Measurements from ENCODE around the gene NTM. TPM values are rescaled to one million over a fixed set of nuclear protein-coding genes. Genes with fewer than 3 reads are reported as not detected.

NTM gene
- total and polyA plus RNA-seq, 2 donors (not counting 3 experiments of a cell fraction or from before 2014, with no cell fraction given): 1.00 to 1.1 TPM

DNA sequence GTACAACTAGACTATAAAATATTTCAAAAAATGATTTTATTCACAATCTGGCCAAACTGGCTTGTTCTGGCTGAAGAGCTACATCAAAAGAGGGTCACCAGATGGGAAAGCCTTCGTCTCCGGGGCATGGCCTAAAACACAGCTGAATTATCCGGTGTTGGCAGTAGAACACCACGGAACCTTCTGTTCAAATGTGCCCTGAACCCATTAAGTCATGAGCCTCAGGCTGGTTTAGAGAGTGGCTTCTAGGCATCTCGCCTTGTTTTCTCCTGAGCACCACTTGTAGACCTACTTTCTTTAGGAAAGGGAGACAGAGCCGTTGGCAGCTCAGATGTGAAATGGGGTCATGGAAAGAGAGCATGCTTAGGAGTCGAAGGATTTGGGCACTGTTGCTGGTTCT is 890.2 kb downstream of the NTM start:
- Histone ChIP-seq H4K20me1 (replicated peaks; ENCODE audit: control insufficient read depth, extremely low read depth, insufficient read depth, low read length) (no peaks in the 10 kb centered on the region), H3K36me3 (ENCODE audit: control insufficient read depth in 2 of 2, extremely low read depth in 1 of 2, insufficient read depth in 2 of 2, low read length in 2 of 2) (no peaks in the 10 kb centered on the region), H3K4me2 (ENCODE audit: insufficient read depth, low read length) (no peak overlapping the region), H3K4me3 (replicated peaks in 1 of 3; ENCODE audit: insufficient read depth in 1 of 3, low read depth in 1 of 3, low read length in 3 of 3) (no peak overlapping the region), H3K9me3 (replicated peaks; ENCODE audit: control insufficient read depth, insufficient read depth, low read length) (peaks cover 2% of the 10 kb centered on the region), H3K27ac (ENCODE audit: insufficient read depth, low read depth, low read length) (no peak overlapping the region), H2AFZ (ENCODE audit: low read depth, low read length) (no peak overlapping the region), H3K9me1 (replicated peaks; ENCODE audit: control insufficient read depth, extremely low read depth, insufficient read depth, low read length) (no peaks in the 10 kb centered on the region), H3K9ac (replicated peaks; ENCODE audit: extremely low read depth, insufficient read depth, low read length) (no peak overlapping the region), H3K4me1 (ENCODE audit: control insufficient read depth, extremely low read depth, insufficient read depth, low read length) (no peaks in the 10 kb centered on the region), H3K79me2 (ENCODE audit: control insufficient read depth, insufficient read depth, low read length) (no peaks in the 10 kb centered on the region), H3K27me3 (ENCODE audit: control insufficient read depth in 2 of 2, insufficient read depth in 2 of 2, low read length in 2 of 2) (no peaks in the 10 kb centered on the region)
- no peak for FAIRE-seq
- ChIA-PET POLR2A (no interaction called here), CTCF (no interaction called here)
- dilution Hi-C loops (cut with MboI; ENCODE audit: extremely low pct_ligation_motif_present, low sequenced_read_pairs): no loop called here
- BruUV-seq (replicated peaks): no TSS peak
- TF ChIP-seq, protein P1, sequence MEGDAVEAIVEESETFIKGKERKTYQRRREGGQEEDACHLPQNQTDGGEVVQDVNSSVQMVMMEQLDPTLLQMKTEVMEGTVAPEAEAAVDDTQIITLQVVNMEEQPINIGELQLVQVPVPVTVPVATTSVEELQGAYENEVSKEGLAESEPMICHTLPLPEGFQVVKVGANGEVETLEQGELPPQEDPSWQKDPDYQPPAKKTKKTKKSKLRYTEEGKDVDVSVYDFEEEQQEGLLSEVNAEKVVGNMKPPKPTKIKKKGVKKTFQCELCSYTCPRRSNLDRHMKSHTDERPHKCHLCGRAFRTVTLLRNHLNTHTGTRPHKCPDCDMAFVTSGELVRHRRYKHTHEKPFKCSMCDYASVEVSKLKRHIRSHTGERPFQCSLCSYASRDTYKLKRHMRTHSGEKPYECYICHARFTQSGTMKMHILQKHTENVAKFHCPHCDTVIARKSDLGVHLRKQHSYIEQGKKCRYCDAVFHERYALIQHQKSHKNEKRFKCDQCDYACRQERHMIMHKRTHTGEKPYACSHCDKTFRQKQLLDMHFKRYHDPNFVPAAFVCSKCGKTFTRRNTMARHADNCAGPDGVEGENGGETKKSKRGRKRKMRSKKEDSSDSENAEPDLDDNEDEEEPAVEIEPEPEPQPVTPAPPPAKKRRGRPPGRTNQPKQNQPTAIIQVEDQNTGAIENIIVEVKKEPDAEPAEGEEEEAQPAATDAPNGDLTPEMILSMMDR (IDR thresholded peaks at IDR 0.05; ENCODE audit: extremely low read depth in 1 of 2, insufficient read depth in 1 of 2, low read depth in 1 of 2, low read length in 2 of 2): no peak
- TF ChIP-seq EZH2 (IDR thresholded peaks at IDR 0.05; ENCODE audit: borderline replicate concordance, low read depth, low read length, severe bottlenecking) (no peak), GATA2 (IDR thresholded peaks at IDR 0.05; ENCODE audit: insufficient read depth, insufficient read length, low read depth, low read length) (no peak), POLR2AphosphoS5 (IDR thresholded peaks at IDR 0.05; ENCODE audit: insufficient read depth, low read depth, low read length) (no peak), JUN (IDR thresholded peaks at IDR 0.05; ENCODE audit: borderline replicate concordance, insufficient read depth, insufficient read length, low read depth) (no peak)
- intact Hi-C loops (cut with micrococcal nuclease): no loop called here
- no peak for DNase-seq (ENCODE audit: low read depth, low spot score)

DNA sequence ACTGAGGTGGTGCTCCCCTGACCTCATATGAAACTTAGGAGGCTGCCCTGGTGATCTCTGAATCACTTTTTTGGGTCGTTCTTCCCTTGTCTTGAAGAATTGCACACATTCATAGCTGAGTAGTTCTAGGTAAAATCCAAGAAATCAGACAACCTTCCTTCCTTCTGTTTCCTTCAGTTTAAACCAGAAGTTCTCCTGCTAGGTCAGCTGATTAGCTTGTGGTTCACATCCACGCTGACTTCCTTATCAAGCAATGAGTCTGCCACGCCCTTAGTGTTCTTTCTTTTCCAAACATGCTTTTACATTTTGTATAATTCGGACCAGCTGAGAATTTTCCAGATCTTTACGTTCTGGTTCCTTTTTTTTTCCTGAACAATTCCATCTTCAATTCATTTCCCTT is 892.8 kb downstream of the NTM start:
- no peak overlapping the region for H2AFZ ChIP-seq (ENCODE audit: low read depth, low read length)
- no peaks in the 10 kb centered on the region for H3K9me3 ChIP-seq (replicated peaks; ENCODE audit: control insufficient read depth, insufficient read depth, low read length)
- dilution Hi-C loops (cut with MboI; ENCODE audit: extremely low pct_ligation_motif_present, low sequenced_read_pairs): no loop called here
- no peaks in the 10 kb centered on the region for H3K4me1 ChIP-seq (ENCODE audit: control insufficient read depth, extremely low read depth, insufficient read depth, low read length)
- H3K9ac ChIP-seq (replicated peaks; ENCODE audit: extremely low read depth, insufficient read depth, low read length): no peak overlapping the region
- no peaks in the 10 kb centered on the region for H3K79me2 ChIP-seq (ENCODE audit: control insufficient read depth, insufficient read depth, low read length)
- no peak overlapping the region for H3K4me2 ChIP-seq (ENCODE audit: insufficient read depth, low read length)
- TF ChIP-seq MYC (IDR thresholded peaks at IDR 0.05; ENCODE audit: low read depth, low read length) (no peak), JUN (IDR thresholded peaks at IDR 0.05; ENCODE audit: borderline replicate concordance, insufficient read depth, insufficient read length, low read depth) (no peak), FOS (IDR thresholded peaks at IDR 0.05; ENCODE audit: borderline replicate concordance, insufficient read depth, low read length) (no peak), POLR2AphosphoS5 (IDR thresholded peaks at IDR 0.05; ENCODE audit: insufficient read depth, low read depth, low read length) (no peak), EZH2 (IDR thresholded peaks at IDR 0.05; ENCODE audit: borderline replicate concordance, low read depth, low read length, severe bottlenecking) (no peak), POLR2A (IDR thresholded peaks at IDR 0.05; ENCODE audit: low read depth, low read length) (no peak), GATA2 (IDR thresholded peaks at IDR 0.05; ENCODE audit: insufficient read depth, insufficient read length, low read depth, low read length) (no peak)
- TF ChIP-seq, protein P1 (IDR thresholded peaks at IDR 0.05; ENCODE audit: extremely low read depth in 1 of 2, insufficient read depth in 1 of 2, low read depth in 1 of 2, low read length in 2 of 2): no peak
- ChIA-PET POLR2A (no interaction called here), CTCF (no interaction called here)
- no TSS peak for BruUV-seq (replicated peaks)
- H3K27ac ChIP-seq (ENCODE audit: insufficient read depth, low read depth, low read length): no peak overlapping the region
- no peaks in the 10 kb centered on the region for H3K36me3 ChIP-seq (ENCODE audit: control insufficient read depth in 2 of 2, extremely low read depth in 1 of 2, insufficient read depth in 2 of 2, low read length in 2 of 2)
- intact Hi-C loops (cut with micrococcal nuclease): no loop called here
- H3K4me3 ChIP-seq (replicated peaks in 1 of 3; ENCODE audit: insufficient read depth in 1 of 3, low read depth in 1 of 3, low read length in 3 of 3): no peak overlapping the region
- H4K20me1 ChIP-seq (replicated peaks; ENCODE audit: control insufficient read depth, extremely low read depth, insufficient read depth, low read length): no peaks in the 10 kb centered on the region
- no peaks in the 10 kb centered on the region for H3K27me3 ChIP-seq (ENCODE audit: control insufficient read depth in 2 of 2, insufficient read depth in 2 of 2, low read length in 2 of 2)
- no peak for FAIRE-seq
- H3K9me1 ChIP-seq (replicated peaks; ENCODE audit: control insufficient read depth, extremely low read depth, insufficient read depth, low read length): no peaks in the 10 kb centered on the region
- no peak for DNase-seq (ENCODE audit: low read depth, low spot score)

Data from endothelial cell of umbilical vein (primary cell).